Keratinocyte (primary cell): ENCODE results near the gene PSME3. TPM values are rescaled to one million over a fixed set of nuclear protein-coding genes. Genes with fewer than 3 reads are reported as not detected.
"Not testable (repeated sequence)": the region's sequence is repeated elsewhere in the genome, so short reads cannot be mapped to it uniquely, and the experiment has no call there.

Source experiments
- DNase-seq: peaks from one replicate; pipeline ENCODE4 v3.0.0-alpha.2; 2011; ENCODE audit warnings: low read depth, missing footprints, low spot score
- FAIRE-seq: peaks from 2 replicates; lab custom pipeline; 2011; peaks lifted over from hg19 to GRCh38; lab: Jason Lieb, UNC
- H2AFZ ChIP-seq: 2 replicates; pipeline ENCODE4 v1.6.0; 2012; ENCODE audit warnings: low read length, control low read depth, inconsistent platforms; ENCODE audit not compliant: control insufficient read depth
- H3K27ac ChIP-seq: 2 replicates; pipeline ENCODE4 v1.5.1; 2011; ENCODE audit warnings: low read length; ENCODE audit not compliant: control insufficient read depth, insufficient read depth
- H3K27me3 ChIP-seq: 3 replicates; pipeline ENCODE4 v1.6.0; 2011; ENCODE audit warnings: low read length; ENCODE audit not compliant: control insufficient read depth, insufficient read depth; ENCODE audit errors: extremely low read depth
- H3K36me3 ChIP-seq, 2 experiments: 2 replicates in 1 of 2; 3 replicates in 1 of 2; pipeline ENCODE4 v1.5.1; 2011; ENCODE audit warnings: low read length in 2 of 2, mild to moderate bottlenecking in 1 of 2; ENCODE audit not compliant: control insufficient read depth in 2 of 2, insufficient read depth in 2 of 2; ENCODE audit errors: extremely low read depth in 1 of 2
- H3K4me1 ChIP-seq: 3 replicates; pipeline ENCODE4 v1.5.1; 2011; ENCODE audit warnings: low read length; ENCODE audit not compliant: control insufficient read depth, insufficient read depth; ENCODE audit errors: extremely low read depth
- H3K4me2 ChIP-seq: 3 replicates; pipeline ENCODE4 v1.6.0; 2011; ENCODE audit warnings: low read depth, low read length; ENCODE audit not compliant: control insufficient read depth, insufficient read depth; ENCODE audit errors: extremely low read depth
- H3K4me3 ChIP-seq, 3 experiments: fragments of 200-600 bp in 1 of 3; sonication (generic) in 1 of 3; 2 replicates in 2 of 3; 3 replicates in 1 of 3; pipeline ENCODE4 v1.5.1; 2011 to 2016; ENCODE audit warnings: low read length in 3 of 3, mild to moderate bottlenecking in 3 of 3, control low read depth in 2 of 3, inconsistent platforms in 1 of 3, low read depth in 1 of 3, mixed read lengths in 1 of 3, mixed run types in 1 of 3, moderate library complexity in 1 of 3; ENCODE audit not compliant: control insufficient read depth in 2 of 3, insufficient read depth in 2 of 3; ENCODE audit errors: extremely low read depth in 1 of 3
- H3K79me2 ChIP-seq: 2 replicates; pipeline ENCODE4 v1.6.0; 2012; ENCODE audit warnings: low read length; ENCODE audit not compliant: control insufficient read depth, insufficient read depth
- H3K9ac ChIP-seq: 3 replicates; pipeline ENCODE4 v1.6.0; 2011; ENCODE audit warnings: low read length; ENCODE audit not compliant: control insufficient read depth, insufficient read depth; ENCODE audit errors: extremely low read depth
- H3K9me1 ChIP-seq: 3 replicates; pipeline ENCODE4 v1.6.0; 2011; ENCODE audit warnings: low read length; ENCODE audit not compliant: control insufficient read depth, insufficient read depth; ENCODE audit errors: extremely low read depth
- H3K9me3 ChIP-seq: 2 replicates; pipeline ENCODE4 v1.5.1; 2012; ENCODE audit warnings: low read depth, low read length; ENCODE audit not compliant: control insufficient read depth
- H4K20me1 ChIP-seq: 3 replicates; pipeline ENCODE4 v1.6.0; 2011; ENCODE audit warnings: low read length; ENCODE audit not compliant: control insufficient read depth, insufficient read depth; ENCODE audit errors: extremely low read depth
- CTCF ChIP-seq, 3 experiments: IDR thresholded peaks in 1 of 3; conservative IDR thresholded peaks in 1 of 3; optimal IDR thresholded peaks in 1 of 3; 2 replicates in 2 of 3; 3 replicates in 1 of 3; pipeline versions ENCODE3 to v1.5.1; 2011; ENCODE audit warnings: low read length in 3 of 3, mild to moderate bottlenecking in 3 of 3, moderate library complexity in 2 of 3, control low read depth in 1 of 3, inconsistent platforms in 1 of 3; ENCODE audit not compliant: insufficient read depth in 2 of 3; ENCODE audit errors: extremely low read depth in 1 of 3
- EZH2 ChIP-seq: IDR thresholded peaks from one replicate; pipeline ENCODE4 v1.6.1; 2012; ENCODE audit warnings: inconsistent platforms, mild to moderate bottlenecking, low read length, moderate library complexity
- dilution Hi-C: fragments of 300-500 bp; cut with MboI; formaldehyde crosslinking; loops from one replicate; pipeline ENCODE4 v1.7.0; 2020; ENCODE audit warnings: low sequenced_read_pairs; ENCODE audit not compliant: extremely low pct_ligation_motif_present
- polyA plus RNA-seq, 5 experiments: library from polyadenylated mRNA; depleted of rRNA in 3 of 5; stranded (reverse) in 3 of 5; stranded (forward) in 1 of 5; unstranded in 1 of 5; fragments of >200 nt; gene quantifications; 1 replicate in 1 of 5; 2 replicates in 3 of 5; 3 replicates in 1 of 5; pipeline versions ENCODE4 v1.2.1 to v1.2.3, GENCODE V29; 2011 to 2012; ENCODE audit warnings: missing spikeins in 2 of 5, low read depth in 1 of 5, low replicate concordance in 1 of 5

PSME3 gene
- polyA plus RNA-seq, 1 donor (not counting 4 experiments of a cell fraction or from before 2014, with no cell fraction given), result 190 TPM

- FAIRE-seq (no peak), DNase-seq (no peak)
- H4K20me1 ChIP-seq, result no peaks in the 10 kb centered on the region
- H3K9me3 ChIP-seq, result no peaks in the 10 kb centered on the region
- no peaks in the 10 kb centered on the region for H3K36me3 ChIP-seq
- no peak overlapping the region for H3K4me3 ChIP-seq
- no peaks in the 10 kb centered on the region for H3K9me1 ChIP-seq
- H3K27me3 ChIP-seq, result peaks cover 6% of the 10 kb centered on the region
- H3K4me1 ChIP-seq, result no peaks in the 10 kb centered on the region
- TF ChIP-seq CTCF (optimal IDR thresholded peaks at IDR 0.05 in 1 of 3, IDR thresholded peaks at IDR 0.05 in 1 of 3, conservative IDR thresholded peaks at IDR 0.05 in 1 of 3; ENCODE audit: extremely low read depth in 1 of 3, insufficient read depth in 2 of 3, low read length in 3 of 3) (no peak), EZH2 (no peak)
- H3K79me2 ChIP-seq, result no peaks in the 10 kb centered on the region
- H2AFZ ChIP-seq, result no peak overlapping the region
- dilution Hi-C loops, result no loop called here
- no peak overlapping the region for H3K4me2 ChIP-seq
- no peak overlapping the region for H3K27ac ChIP-seq
- H3K9ac ChIP-seq, result no peak overlapping the region
These were observed 50.8 kb downstream of the PSME3 start for GRCh38 chr17:42883802-42884558.

GRCh38 chr17:42885806-42886205 is 52.6 kb downstream of the PSME3 start:
- H3K9ac ChIP-seq, H4K20me1 ChIP-seq, H3K4me2 ChIP-seq, H3K27ac ChIP-seq, H3K27me3 ChIP-seq, DNase-seq, FAIRE-seq, H3K79me2 ChIP-seq, dilution Hi-C loops, H3K36me3 ChIP-seq, H3K9me3 ChIP-seq, H3K4me3 ChIP-seq, H2AFZ ChIP-seq, H3K9me1 ChIP-seq, H3K4me1 ChIP-seq: not testable (repeated sequence)
